Kidney epithelial cell (primary cell): ENCODE data around the gene CAMSAP1. TPM values are rescaled to one million over a fixed set of nuclear protein-coding genes. Genes with fewer than 3 reads are reported as not detected.

ENCODE experiments used
- DNase-seq: peaks from one replicate; pipeline ENCODE4 v3.0.0-alpha.2; 2010; ENCODE audit warnings: low read depth
- H3K27me3 ChIP-seq: 2 replicates; pipeline ENCODE4 v1.6.0; 2011; ENCODE audit warnings: low read length; ENCODE audit not compliant: control insufficient read depth, insufficient read depth
- H3K36me3 ChIP-seq: 2 replicates; pipeline ENCODE4 v1.5.1; 2011; ENCODE audit warnings: low read length; ENCODE audit not compliant: control insufficient read depth, insufficient read depth
- H3K4me3 ChIP-seq: 2 replicates; pipeline ENCODE4 v1.5.1; 2011; ENCODE audit warnings: low read depth, mild to moderate bottlenecking, control low read depth, low read length
- total RNA-seq: library from RNA; depleted of rRNA; stranded (reverse); fragments of >200 nt; gene quantifications from 2 replicates; pipeline ENCODE4 v1.2.3, GENCODE V29; 2015
- TF ChIP-seq, protein P1 (sequence below): IDR thresholded peaks from 2 replicates; pipeline ENCODE4 v1.5.1; 2011; ENCODE audit warnings: mild to moderate bottlenecking, moderate library complexity, low read length, control low read depth, inconsistent platforms; ENCODE audit not compliant: insufficient read depth, poor library complexity, severe bottlenecking

CAMSAP1 gene
- total RNA-seq, 1 donor from 2014 or later: 70.4 TPM

DNA sequence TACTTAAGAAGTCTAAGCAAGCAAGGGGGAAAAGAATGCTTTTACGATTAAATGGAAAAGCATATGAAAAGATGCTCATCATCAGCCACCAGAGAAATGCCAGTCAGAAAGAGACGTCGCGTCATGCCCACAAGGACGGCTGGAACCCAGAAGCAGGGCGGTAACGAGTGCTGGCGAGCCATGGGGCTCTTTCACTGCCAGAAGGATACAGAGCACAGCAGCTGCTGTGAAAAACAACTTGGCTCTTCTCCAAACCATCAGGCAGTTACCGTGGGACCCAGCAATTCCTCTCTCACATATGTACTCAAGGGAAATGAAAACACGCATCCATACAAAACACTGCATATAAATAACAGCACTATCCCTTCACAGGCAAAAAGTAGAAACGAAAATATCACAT, 95.5 kb downstream of the CAMSAP1 start:
- H3K36me3 ChIP-seq: peaks cover 4% of the 10 kb centered on the region
- H3K4me3 ChIP-seq: no peak overlapping the region
- no peak for DNase-seq
- no peaks in the 10 kb centered on the region for H3K27me3 ChIP-seq
- TF ChIP-seq, protein P1, sequence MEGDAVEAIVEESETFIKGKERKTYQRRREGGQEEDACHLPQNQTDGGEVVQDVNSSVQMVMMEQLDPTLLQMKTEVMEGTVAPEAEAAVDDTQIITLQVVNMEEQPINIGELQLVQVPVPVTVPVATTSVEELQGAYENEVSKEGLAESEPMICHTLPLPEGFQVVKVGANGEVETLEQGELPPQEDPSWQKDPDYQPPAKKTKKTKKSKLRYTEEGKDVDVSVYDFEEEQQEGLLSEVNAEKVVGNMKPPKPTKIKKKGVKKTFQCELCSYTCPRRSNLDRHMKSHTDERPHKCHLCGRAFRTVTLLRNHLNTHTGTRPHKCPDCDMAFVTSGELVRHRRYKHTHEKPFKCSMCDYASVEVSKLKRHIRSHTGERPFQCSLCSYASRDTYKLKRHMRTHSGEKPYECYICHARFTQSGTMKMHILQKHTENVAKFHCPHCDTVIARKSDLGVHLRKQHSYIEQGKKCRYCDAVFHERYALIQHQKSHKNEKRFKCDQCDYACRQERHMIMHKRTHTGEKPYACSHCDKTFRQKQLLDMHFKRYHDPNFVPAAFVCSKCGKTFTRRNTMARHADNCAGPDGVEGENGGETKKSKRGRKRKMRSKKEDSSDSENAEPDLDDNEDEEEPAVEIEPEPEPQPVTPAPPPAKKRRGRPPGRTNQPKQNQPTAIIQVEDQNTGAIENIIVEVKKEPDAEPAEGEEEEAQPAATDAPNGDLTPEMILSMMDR: no peak

DNA sequence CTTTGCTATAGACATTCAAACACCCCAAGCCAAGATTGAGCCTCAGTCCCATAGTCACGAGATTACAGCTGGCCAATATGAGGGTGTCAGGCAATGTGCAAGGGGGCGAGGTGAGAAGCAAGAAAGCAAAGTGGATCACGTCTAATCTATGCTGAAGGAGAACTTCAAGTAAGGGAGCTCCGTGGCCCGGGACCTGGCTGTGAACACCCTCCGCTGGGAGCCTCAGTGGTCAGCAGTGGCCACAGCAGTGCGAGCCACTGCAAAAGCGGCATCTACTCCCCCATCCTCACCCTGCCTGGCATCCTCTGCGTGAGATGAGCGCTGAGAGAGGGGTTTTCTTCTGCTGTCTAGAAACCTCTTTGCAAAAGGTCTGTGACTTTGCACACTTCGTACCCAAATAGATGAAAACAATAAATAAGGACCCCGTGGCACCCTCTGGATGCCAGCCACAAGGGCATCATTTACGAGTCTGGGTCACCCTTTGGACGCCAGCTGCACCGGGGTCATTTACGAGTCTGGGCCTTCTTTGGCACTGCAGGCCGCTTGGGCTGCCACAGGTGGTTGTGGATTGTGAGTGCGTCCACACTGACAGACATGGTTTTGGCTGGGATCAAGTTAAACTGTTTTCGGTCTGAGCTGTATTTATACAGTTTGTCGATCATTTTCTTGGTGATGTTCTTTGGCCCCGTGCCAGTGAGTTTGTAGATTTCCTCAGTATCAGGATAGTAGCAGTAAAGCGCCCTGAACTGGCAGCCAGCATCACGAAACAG, 96.4 kb downstream of the CAMSAP1 start:
- H3K27me3 ChIP-seq: no peaks in the 10 kb centered on the region
- TF ChIP-seq, protein P1: no peak
- H3K4me3 ChIP-seq: no peak overlapping the region
- peaks cover 4% of the 10 kb centered on the region for H3K36me3 ChIP-seq
- DNase-seq: no peak

DNA sequence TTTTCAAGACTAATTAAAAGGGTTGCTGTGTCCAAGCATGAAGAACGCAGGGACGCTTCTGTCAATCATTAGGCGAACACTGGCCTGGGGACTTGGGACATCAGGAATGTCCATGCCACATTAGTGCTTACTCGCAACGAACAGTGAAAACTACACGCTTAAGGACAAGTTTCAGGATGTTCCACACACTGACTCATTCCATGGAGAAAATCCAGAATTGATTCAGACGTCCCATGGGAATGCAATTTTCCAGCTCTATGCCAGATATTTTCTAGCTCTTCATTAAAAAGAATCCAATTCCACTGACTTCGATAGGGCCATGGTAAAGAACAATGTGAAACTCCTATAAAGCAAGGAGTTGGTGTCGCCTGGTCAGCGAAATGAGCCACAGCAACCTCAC, 98.2 kb downstream of the CAMSAP1 start:
- DNase-seq: no peak
- no peaks in the 10 kb centered on the region for H3K27me3 ChIP-seq
- no peak overlapping the region for H3K4me3 ChIP-seq
- TF ChIP-seq, protein P1: no peak
- H3K36me3 ChIP-seq: peaks cover 4% of the 10 kb centered on the region

DNA sequence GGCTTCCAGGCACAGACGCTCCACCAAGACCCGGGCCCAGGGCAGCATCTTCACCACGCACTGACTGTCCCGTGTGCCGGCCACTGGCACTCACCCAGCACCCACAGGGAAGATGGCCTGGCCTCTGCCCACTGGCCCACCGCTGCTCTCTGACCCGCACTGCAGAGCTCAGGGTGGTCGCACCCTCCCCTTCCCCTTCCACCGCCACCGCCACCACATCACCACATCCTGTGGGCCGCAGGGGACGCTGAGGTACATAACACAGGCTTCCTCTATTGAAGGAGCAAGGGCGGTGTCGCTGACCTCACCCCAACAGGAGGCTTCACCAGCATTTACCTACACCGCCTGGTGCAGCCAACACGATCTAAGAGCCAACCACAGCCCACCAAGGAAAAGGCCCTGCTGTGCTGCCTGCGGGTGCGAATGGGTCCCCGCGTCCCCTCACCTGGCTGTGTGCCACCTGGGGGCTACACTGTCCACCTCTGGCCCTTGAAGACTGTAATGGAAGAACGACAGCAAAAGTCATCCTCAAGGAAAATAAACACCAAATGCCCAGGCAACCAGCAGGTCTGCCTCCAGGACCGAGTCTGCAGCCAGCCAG, 101.8 kb downstream of the CAMSAP1 start:
- TF ChIP-seq, protein P1: no peak
- no peak for DNase-seq
- no peak overlapping the region for H3K4me3 ChIP-seq
- peaks cover 4% of the 10 kb centered on the region for H3K27me3 ChIP-seq
- no peaks in the 10 kb centered on the region for H3K36me3 ChIP-seq

DNA sequence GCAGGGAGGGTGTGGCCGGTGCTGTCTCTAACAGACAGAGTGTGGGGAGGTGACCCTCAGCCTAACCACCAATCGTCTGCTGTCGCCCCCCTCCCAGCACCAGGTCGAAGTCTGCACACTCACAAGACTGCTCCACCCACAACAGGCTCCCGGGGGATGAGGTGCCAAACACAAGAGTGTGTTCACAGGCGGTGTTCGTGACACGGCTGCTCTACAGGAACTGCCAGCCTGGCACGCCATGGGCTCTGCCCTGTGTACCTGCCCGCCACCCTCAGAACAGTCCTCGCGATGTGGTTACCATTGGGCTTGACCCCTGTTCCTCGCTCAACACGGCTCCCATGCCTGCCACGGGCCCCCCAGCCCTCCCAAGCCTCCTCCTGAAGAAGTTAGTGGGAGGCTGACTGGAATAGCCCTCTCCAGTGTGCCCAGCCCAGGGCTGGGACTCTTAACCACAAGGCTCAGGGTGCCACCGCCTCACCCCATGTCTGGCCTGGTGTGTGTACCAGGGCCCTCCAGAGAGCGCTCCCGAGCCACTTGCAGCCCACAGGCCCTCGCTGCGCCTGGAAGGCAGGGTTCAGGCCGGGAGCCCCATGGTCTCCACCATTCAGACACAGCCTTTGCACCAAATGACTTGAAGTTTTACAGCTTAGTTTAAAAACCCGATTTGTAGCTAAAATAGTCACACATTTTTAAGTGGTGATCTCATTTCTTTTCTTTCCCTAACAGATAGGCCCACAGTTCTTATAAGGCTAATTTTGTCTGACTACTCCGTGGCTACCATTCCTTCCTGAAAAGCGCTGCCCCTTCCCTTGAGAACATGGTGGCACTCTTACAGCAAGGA, 102.5 kb downstream of the CAMSAP1 start:
- Histone ChIP-seq H3K36me3 (no peaks in the 10 kb centered on the region), H3K27me3 (peaks cover 4% of the 10 kb centered on the region), H3K4me3 (no peak overlapping the region)
- TF ChIP-seq, protein P1: peak; percentile 6
- no peak for DNase-seq
